ENCODE data around the gene SNTA1. TPM values are rescaled to one million over a fixed set of nuclear protein-coding genes. Genes with fewer than 3 reads are reported as not detected.

Gene SNTA1
- total and polyA plus RNA-seq, 2 of the 8 experiments (the other 6 are each of a cell fraction or from before 2014, with no cell fraction given): 4.5 to 8.0 TPM

GRCh38 chr20:33470866-33471265 lies 27.3 kb upstream of the SNTA1 start:
- ChIA-PET CTCF (ENCODE audit: partially characterized antibody) (interaction anchor here (1.0 to 1.5 kb wide), 4 partner anchors 45 to 197 kb away, joined by 3 read pairs; no protein-coding TSS in a partner anchor), POLR2A (ENCODE audit: partially characterized antibody) (no interaction called here)
- WGBS, 2 experiments (ENCODE audit: extremely low coverage in 1 of 2, insufficient coverage in 1 of 2, insufficient read length in 1 of 2, insufficient replicate concordance in 2 of 2, low coverage in 1 of 2, low lambda C conversion rate in 2 of 2, missing lambda C conversion rate in 1 of 2): 75% methylated on average over 3 of the region's 3 CpGs; no CpG with 5 or more reads in 1 of the 2 experiments

More at GRCh38 chr20:33470866-33471265, 27.3 kb upstream of the SNTA1 start:
- FAIRE-seq (no peak), DNase-seq (ENCODE audit: low read depth in 1 of 2, low spot score in 2 of 2) (no peak)
- Histone ChIP-seq H2BK20ac (ENCODE audit: low read length) (no peak overlapping the region), H3K9me3 (ENCODE audit: insufficient read depth in 2 of 2, low read depth in 1 of 2, low read length in 1 of 2) (no peaks in the 10 kb centered on the region), H3K36me3 (ENCODE audit: control insufficient read depth in 2 of 4, insufficient read depth in 4 of 4, low read length in 3 of 4) (no peaks in the 10 kb centered on the region), H3K4ac (replicated peaks; ENCODE audit: insufficient read length, low read depth, low read length) (no peak overlapping the region), H4K8ac (ENCODE audit: extremely low read depth, insufficient read depth, low read length) (no peak overlapping the region), H2AFZ (ENCODE audit: low read length) (no peak overlapping the region), H3K9ac (replicated peaks in 1 of 4; ENCODE audit: extremely low read depth in 1 of 4, low read depth in 3 of 4, low read length in 3 of 4) (no peak overlapping the region), H3K79me2 (ENCODE audit: control insufficient read depth in 1 of 2, insufficient read depth in 2 of 2, low read length in 2 of 2) (no peaks in the 10 kb centered on the region), H3K27ac (ENCODE audit: low read depth, low read length) (no peak overlapping the region), H4K20me1 (replicated peaks in 1 of 2; ENCODE audit: control insufficient read depth in 1 of 2, insufficient read depth in 2 of 2, low read length in 2 of 2) (no peaks in the 10 kb centered on the region), H2BK15ac (ENCODE audit: low read length) (no peak overlapping the region), H3K4me2 (ENCODE audit: insufficient read depth in 1 of 2, low read depth in 2 of 2, low read length in 2 of 2) (no peak overlapping the region), H3K18ac (ENCODE audit: extremely low read depth, low read length) (no peak overlapping the region), H4K91ac (replicated peaks; ENCODE audit: insufficient read length, low read length) (no peak overlapping the region), H3K56ac (replicated peaks; ENCODE audit: insufficient read length, low read depth, low read length) (no peak overlapping the region), H2BK12ac (ENCODE audit: low read depth, low read length) (no peak overlapping the region), H3K14ac (ENCODE audit: insufficient read length) (no peak overlapping the region), H3K23ac (ENCODE audit: insufficient read length) (no peak overlapping the region), H3K79me1 (ENCODE audit: low read depth, low read length) (no peaks in the 10 kb centered on the region), H3K4me1 (replicated peaks in 1 of 4; ENCODE audit: control insufficient read depth in 3 of 4, insufficient read depth in 4 of 4, low read length in 3 of 4) (peaks cover 3 to 7% (median 4%) of the 10 kb centered on the region in 4 experiments), H2BK120ac (replicated peaks; ENCODE audit: low read depth, low read length) (no peak overlapping the region), H2AK5ac (ENCODE audit: low read depth, low read length) (no peak overlapping the region), H3K23me2 (ENCODE audit: low read depth, low read length) (no peaks in the 10 kb centered on the region), H3K4me3 (ENCODE audit: extremely low read depth in 1 of 4, insufficient read depth in 2 of 4, low read depth in 3 of 4, low read length in 4 of 4) (no peak overlapping the region), H4K5ac (ENCODE audit: insufficient read length, low read depth, low read length) (no peak overlapping the region), H2BK5ac (ENCODE audit: low read depth, low read length) (no peak overlapping the region), H3K27me3 (replicated peaks in 1 of 4; ENCODE audit: control insufficient read depth in 3 of 4, extremely low read depth in 1 of 4, insufficient read depth in 3 of 4, low read length in 3 of 4) (no peaks in the 10 kb centered on the region)
- TF ChIP-seq CBX5 (IDR thresholded peaks at IDR 0.05; ENCODE audit: low read depth, low read length): no peak
- TF ChIP-seq BCL11A (IDR thresholded peaks at IDR 0.05; ENCODE audit: low read depth in 2 of 2, low read length in 2 of 2): no peak
- TF ChIP-seq TAF7 (optimal IDR thresholded peaks at IDR 0.05; ENCODE audit: borderline replicate concordance, low read depth, low read length): no peak
- no peak for TF ChIP-seq SP4 (IDR thresholded peaks at IDR 0.05; ENCODE audit: low read length)
- no peak for TF ChIP-seq YY1 (IDR thresholded peaks at IDR 0.05; ENCODE audit: low read depth, low read length)
- TF ChIP-seq JUND (IDR thresholded peaks at IDR 0.05; ENCODE audit: low read length): no peak
- no peak for TF ChIP-seq EGR1 (IDR thresholded peaks at IDR 0.05; ENCODE audit: borderline replicate concordance, low read depth, low read length)
- no peak for TF ChIP-seq MAFK (IDR thresholded peaks at IDR 0.05; ENCODE audit: low read depth, low read length)
- no peak for TF ChIP-seq RXRA (IDR thresholded peaks at IDR 0.05; ENCODE audit: insufficient read depth, low read depth, low read length)
- no peak for TF ChIP-seq KDM4A (IDR thresholded peaks at IDR 0.05; ENCODE audit: low read depth, low read length, severe bottlenecking)
- TF ChIP-seq CTBP2 (IDR thresholded peaks at IDR 0.05; ENCODE audit: borderline replicate concordance, insufficient read depth, insufficient read length, low read length): no peak
- no peak for TF ChIP-seq ASH2L (IDR thresholded peaks at IDR 0.05; ENCODE audit: low read length)
- no peak for TF ChIP-seq MAX (IDR thresholded peaks at IDR 0.05)

Data from H1 (cell line).